GM21619 (cell line): ENCODE data around the gene CHRM4.

Experiments
- ATAC-seq: cut with Tn5 transposase; IDR thresholded peaks from one replicate; pipeline ENCODE4 v1.9.1; 2021; ENCODE audit not compliant: unreplicated experiment

CHRM4 gene

DNA sequence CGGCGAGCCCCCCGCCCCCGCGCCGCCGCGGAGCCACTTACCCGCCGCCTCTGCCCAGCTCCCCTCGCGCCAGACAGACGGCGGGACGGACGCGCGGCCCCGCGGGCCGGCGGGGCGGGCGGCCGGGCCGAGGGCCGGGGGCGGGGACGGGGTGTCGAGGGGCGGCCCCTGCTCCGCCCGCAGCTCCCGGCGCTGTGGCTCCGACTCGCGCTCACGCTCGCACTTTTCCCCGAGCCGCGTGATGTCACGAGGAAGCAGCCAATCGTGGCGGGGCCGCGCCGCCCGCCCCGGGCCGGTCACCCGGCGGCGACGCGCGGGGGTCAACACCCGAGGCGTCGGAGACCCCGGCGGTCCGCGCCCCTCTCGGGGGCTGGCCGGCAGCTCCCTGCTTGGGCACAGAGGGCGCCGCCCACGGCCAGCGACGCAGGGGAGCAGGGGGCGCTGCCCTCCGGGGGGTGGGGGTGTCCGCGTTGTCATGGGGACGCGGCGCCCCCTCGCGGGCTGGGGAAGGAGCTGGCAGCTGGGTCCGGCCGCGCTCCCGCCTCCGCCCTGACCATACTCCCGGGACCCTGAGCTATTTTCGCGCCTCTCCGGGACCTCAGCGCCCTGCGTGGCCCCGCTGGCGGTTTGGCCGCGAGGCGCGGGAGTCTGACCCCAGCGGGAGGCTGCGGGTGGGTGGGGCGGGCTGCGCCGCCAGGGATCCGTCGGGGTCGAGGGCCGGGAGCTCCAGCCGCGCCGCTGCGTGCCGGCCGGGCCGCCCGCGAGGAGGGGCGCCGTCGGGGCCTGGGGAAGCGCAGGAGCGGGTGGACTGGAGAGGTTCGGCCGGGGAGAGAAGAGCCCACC is at the start of gene CHRM4:
Gene CHRM4 (minus strand): TSS at position 199 of the 843 bp plus-strand sequence. CDS start 5,219 bp downstream, outside the sequence.
- ATAC-seq: no peak

DNA sequence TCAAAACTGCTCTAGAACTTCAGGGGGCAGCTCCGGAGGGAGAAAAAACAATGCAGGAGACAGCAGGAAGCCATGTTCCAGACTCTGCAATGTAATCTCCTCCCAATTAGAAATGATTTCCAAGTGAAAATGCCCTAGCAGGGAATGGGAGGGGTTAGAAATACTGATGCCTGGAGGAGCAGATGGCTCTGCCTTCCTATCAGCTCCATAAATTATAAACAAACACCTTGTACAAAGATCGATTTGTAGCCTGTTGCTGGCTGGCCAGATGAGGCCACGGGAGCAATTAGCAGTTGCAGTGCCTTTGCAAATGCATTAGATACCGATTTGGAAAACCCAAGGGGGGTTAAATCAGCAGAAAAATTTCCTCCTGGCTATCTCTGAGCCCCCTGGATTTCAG is 46.6 kb upstream of the CHRM4 start:
- no peak for ATAC-seq

DNA sequence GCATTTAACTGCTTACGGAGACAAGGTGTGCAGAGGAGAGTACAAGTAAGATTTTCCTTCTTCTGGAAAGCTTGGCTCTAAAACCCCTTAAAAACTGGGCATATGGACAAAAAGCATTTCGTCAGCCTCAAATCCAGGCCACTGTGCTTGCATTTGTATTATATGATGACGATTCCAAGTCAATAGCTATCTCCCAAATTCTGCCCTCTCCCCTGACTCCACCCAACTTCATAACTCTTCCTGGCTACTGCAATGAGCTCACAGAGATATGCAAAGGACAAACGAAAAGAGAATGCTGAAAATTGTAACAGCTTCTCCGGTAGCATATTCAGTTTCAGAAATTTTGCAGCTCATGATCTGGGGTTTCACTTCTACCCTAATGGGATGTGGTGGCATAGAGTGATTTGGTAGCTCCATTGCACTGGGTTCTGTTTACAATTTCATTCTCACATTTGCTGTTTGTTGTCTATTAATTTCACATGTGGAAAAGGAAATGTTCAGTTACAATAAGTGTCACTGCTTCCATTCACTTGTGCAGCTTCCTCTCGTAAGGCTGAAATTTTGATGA is 45.6 kb upstream of the CHRM4 start:
- no peak for ATAC-seq

DNA sequence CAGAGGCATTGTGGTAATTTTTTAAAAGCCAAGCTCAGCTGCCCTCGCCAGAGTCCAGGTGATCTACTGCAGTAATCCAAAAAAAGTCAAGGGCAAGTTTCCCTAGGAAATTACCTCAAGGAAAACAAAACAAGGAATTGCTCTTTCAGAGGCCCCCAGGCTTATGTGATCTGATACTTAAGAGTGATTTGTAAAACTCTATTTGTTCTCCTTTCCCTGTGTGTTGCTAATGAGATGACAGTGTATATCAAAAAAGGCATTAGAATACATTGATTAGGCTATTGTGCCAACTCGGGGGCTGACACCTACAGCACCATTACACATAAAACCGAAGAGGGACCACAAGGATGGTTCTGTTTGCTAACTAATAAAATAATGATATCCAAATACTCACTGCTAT is 44.5 kb upstream of the CHRM4 start:
- no peak for ATAC-seq

DNA sequence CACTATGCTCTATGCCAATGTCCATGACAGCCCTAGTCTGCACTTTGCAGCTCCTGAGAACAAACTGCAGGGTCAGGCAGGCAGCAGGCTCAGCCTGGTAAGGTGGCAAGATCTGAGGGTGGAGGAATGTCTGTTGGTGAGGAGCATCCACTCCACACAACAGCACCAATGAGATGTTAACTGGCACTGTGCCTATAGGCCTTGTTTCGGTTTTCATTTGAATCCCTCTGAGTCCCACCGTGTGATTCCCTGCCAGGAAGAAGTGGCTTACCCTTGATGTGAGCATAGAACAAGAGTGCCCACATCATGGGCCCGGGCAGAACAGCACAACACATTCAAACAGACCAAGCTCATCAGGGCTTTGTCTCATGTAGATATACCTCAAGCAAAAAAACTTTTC is 44.1 kb upstream of the CHRM4 start:
- ATAC-seq: no peak

DNA sequence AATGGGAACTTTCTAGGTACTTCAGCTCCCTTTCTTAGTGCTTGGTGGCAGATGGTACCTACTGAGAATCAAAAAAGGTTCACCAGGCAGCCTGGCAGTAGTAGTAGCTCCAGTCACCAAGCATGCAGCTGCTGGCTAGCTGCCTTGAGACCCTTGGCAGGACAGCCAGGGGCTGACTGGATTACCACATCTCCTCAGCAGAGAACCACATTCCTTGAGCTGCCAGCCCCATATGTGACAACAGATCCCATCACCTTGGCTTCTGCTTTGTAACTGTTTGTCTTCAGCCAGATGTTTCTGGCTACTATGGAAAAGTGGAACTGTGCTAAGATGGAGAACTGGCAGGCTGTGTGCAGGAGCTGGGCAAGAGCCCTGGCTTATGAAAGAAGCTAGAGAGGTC is 39.6 kb upstream of the CHRM4 start:
- no peak for ATAC-seq

DNA sequence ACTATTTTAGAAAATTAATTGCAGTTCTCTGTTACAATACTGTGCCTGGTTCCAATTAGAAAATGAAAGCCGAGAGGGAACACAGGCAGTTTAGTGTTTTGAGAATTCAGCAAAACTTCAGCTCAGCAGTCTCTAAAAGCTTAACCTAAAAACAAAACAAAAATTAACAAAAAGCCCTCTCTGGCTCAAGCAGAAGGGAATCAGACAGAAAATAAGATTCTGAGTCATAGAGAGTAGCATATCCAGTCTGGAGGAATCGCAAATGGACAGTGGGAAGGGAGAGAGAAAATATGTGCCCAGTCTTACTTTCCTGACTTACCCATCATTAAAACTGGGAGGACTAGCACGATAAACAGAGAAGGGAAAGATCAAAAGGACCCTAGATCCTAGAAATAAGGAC is 38.1 kb upstream of the CHRM4 start:
- no peak for ATAC-seq

DNA sequence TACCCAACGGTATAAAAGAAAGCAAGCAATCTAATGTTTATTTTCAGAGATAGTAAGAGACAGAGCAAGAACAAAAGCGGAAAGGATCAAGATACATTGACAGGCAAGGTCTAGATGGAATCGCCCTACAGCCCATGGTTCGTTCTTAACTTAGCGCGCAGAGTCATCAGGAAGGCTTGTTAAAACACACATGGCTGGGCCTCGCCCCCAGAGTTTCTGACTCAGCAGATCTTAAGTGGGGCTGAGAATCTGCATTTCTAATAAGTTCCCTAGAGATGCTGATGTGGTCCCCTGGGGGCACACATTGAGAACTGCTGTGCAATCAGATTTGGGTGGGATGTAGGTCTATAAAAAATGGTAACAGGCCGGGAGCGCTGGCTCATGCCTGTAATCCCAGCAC is 35.8 kb upstream of the CHRM4 start:
- ATAC-seq: no peak

DNA sequence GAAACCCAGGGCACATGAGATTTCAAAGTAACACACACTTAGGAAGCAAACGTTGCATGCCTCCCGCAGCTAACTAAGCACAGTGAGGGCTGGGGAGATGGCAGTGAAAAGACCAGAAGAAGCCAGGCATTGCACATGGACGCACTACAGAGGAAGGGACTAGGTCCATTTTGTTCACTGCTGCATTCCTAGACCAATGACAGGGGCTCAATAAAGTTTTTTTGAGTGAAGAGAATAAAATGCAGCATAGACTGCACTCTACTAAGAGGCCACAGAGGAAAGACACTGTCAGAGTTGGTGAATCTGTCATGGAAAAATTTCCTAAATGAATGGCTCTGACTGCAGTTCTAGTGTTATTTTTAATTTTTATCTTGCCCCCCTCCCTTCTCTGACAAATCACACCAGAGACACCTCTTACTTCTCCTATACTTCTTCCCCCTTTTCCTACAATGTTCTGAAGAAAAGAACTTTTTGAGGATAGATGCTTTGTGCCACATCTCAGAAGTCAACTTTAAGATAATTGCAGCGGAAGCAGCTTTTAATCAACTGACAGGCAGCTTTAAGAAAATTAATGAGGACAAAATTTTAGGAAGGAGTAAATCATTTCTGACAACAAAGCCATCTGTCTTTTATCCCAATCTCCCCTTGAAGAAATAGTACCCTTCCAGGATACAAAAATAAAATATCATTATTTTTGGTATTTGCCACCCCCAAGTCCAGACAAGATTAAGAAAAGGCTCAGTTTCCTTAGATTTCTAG is 34.8 kb upstream of the CHRM4 start:
- ATAC-seq: no peak

DNA sequence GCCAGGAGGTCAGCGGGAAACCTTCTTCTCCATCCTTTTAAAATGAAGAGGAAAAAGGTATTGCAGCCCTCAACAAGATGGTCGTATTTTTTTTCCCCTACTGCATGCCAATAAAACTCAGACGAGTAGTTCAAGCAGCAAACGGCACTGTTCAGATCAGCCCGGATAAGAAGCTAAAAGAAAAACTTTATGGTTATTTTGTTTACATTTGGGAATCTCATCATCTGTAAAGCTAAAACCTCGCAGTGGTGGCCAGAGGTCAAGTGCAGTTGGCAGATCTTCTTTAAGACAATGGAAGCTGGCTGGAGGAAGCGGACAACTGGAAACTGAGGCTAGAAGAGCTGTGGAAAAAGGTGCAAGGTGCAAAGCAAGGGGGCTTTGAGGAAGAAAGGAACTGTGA is 31.0 kb upstream of the CHRM4 start:
- ATAC-seq: no peak

DNA sequence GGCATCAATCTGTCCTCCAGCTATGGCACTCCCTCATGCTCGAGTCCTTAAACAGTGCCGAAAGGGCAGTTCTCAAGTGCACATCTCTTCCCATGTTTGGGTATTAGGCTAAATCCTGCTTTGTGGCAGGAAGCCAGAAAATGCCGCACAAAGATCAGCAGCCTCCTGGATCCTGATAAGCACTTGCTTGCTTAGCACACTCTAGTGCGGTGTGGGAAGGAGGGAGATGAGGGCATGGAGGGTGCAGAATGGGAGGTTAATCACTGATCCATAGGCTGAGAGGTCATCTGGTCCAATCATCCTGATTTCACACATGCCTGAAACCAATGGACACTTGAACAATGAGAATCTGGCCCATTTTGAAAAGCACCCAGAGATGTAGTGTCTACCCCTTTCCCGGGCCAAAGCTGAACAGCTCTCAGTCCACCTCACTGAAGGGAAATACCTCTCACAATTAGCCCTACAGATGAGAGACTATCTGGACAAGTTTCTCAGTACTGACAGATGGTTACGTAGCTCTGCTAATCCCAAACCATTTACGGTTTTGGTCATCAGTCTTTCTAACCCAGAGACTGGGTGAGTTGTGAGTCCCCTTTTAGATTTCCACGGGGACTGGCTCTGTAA is 29.8 kb upstream of the CHRM4 start:
- no peak for ATAC-seq

DNA sequence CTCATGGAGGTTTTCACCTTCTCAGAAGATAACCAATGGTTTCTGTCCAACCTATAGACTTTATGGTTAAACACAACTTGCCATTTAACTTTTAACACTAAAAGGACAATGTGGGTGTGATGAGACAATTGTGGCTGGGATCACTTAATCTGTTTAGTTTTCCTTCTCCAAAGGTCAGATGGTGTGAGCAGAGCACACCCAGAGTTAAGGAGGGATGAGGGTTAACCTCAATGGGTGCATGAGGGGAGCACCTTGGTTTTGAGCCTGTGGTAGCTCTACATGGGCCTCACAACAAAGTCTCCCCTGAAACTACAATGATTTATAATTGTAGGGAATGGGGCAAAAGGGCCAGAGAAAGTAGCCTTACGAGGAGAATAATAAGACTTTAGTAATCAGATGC is 28.9 kb upstream of the CHRM4 start:
- ATAC-seq: no peak

DNA sequence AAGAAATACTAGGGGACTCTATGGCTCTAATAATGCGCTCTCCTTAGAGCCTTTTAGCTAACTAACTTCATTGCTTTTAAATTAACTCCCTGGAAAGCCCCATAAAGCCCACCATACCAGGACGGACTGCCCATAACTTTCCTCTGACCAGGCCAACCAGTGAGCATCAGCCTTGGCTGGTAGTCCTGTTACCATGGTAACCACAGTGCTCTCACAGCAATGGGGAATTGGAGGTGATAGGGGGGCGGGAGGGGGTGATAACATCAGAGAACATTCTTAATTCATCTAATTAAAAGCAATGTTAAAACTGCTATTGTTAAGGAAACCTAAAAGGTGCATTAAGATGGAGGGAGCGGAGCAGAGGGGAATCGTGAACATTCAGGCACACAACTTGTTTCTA is 27.2 kb upstream of the CHRM4 start:
- no peak for ATAC-seq

DNA sequence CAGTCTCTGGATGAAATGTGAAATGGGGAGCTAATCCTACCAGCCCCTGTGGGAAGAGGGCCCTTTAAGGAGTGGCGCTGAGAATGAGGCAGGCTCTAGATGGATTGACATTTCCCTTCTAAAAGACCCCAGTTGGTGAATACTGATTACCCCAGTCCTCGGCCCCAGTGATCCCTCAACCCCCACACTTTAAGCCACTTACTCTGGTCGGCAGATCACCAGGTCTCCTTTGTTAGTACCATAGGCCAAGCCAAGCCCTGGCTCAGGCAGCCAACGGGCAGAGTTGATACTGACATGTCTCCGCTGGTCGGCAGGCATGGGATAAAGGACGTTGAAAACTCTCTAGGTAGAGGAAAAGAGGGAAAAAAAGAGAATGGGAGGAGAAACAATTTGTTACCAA is 26.1 kb upstream of the CHRM4 start:
- no peak for ATAC-seq

DNA sequence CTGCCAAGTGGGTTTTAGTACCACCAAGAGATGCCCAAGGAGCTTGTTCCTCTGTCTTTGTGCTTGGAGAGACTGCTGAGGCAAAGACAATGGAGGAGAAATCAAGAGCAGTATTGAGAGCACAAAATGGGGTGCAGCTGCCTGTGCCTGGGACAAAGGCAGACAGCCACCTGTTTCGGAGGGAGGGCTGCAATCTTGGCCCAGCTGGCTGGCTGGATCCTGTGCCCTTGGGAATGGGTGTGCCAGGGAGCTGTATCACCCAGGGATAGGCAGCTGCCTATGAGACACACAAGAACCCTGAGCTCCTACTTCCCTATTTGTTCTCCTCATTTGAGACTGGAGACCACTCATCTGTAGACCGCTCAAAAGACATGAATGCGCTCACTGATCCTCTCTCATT is 23.3 kb upstream of the CHRM4 start:
- ATAC-seq: no peak

DNA sequence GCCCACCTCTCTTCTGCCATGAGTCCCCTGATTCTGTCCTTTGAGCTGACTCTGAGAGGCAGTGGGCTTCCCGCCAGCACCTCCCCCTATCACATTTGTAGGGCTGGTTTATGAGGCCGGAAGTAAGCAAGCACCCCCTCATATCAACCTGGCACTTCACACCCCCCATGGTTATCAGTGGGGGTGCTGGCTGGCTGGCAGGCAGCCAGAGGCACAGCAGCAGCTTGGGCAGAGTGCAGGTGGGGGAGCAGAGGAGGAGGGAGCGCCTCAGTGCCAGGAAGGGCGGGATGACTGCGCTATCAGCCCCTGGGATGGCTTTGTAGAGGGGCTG is 22.9 kb upstream of the CHRM4 start:
- ATAC-seq: no peak

DNA sequence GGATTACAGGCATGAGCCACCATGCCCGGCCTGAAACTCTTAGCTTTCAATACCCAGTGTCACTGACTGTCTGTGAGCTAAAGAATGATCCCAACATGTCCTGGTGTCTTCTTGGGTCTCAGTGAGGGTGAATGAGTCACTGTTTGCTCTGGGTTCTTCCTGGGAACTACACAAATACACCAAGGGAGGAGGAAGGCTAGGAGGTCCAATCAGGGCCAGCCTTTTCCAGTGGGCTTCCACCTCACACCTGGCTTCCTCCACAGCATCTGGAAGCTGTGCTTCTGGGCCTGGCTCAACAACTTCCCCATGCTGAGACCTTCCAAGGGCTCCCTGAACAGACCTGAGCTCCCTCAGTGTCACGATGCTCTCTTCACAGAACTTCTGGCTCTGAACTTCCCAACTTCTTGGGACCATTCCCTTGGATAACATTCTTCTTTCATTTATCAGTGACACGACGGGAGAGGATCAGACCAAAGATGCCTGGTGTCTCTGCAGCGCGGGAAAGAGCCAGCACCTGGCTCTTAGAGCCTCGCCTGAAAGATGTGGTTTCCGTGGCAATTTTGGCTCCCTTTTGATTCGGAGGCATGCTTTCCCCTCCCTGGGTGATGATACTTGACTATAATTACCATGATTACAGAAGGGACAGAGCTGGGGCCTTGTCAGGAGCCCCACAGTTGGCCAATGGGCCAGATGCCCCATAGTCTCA is 22.3 kb upstream of the CHRM4 start:
- no peak for ATAC-seq

DNA sequence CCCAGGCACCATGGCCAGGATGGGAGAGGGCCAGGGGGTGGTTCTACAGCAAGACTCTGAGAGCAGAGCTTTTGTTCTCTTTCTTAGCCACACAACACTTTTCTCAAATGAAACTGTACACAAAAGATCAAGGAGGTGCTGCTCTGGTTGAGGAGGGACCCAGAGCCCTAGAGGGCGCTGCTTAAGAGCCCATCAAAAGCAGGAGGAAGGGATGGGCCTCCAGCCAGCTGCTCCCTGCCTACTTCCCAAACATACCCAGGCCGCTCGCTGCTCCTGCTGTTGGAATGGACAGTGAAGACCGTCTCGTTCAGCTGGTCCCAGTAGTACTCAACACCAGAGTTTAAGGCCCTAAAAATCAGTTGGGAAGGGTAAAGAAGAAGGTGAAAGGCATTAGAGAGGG is 18.4 kb upstream of the CHRM4 start:
- ATAC-seq: no peak

DNA sequence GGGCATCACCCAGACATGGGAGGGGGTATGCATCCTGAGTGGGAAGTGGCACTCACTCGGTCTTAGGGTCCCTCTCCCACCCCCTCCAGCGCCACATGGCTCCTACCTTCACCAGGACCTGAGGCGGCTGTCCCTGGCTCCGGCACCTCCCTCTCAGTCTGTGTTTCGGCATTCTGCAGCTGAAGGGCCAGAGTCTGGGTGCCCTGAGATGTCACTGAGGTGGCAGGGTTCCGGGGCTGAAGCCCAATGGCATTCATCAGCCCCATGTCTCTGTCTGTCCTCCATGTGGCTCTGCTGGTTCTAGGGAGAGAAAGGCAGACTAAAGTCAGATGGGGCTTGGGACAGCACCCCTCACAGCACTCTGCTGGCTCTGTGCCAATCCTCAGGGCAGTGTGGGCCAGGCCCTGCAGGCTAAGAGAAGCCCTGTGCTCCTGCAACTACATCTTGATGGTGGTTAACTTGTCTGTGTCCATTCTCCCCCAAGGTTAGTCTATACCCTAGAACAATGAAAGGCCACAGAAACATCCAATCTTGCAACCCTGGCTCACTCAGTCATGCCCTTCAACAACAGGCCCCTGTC is 16.9 kb upstream of the CHRM4 start:
- ATAC-seq: no peak

DNA sequence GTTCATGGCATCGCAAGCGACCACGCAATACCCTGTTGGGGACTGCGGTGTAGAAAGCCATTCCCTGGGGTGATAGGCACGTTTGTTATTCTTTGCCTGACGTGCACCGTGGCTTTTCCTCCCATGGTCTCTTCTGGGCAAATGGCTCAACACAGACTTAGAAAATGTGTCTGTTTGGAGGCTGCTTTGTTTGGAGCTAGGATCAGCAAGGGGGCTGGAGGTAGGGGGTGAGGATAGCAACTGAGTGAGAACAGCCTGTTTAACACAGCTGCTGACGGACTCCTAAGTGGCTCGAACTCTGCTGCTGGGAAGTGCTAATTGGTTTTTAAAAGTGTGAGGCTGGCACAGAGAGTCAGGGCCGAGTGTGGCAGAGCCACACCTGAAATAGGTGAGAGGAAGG is 16.1 kb upstream of the CHRM4 start:
- no peak for ATAC-seq

DNA sequence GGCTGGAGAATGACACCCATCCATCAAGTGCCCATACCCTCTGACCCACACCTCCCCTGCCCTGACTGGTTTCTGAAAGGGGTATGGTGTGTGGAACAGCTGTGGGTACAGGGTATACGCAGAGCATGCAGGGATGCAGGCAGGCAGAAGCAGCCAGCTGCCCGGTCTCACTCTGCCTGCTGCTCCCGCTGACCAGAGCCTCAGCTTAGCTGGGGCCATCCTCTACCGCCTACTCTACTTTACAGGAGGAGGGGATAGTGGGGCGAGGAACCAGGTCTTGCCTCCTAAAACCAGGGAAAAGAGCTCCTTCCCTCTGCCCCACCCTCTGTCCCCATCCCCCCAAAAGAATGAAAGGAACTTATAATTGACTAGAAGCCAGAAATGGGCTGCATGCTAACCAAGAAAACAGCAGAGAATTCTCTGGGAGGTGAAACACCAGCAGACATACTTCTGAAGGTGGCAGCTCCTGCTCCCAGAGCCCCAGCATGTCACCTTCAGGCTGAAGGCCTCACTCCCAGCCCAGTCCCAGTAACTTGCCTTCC is 13.0 kb upstream of the CHRM4 start:
- ATAC-seq: no peak
